Measurements from ENCODE around the gene ASXL1. TPM values are rescaled to one million over a fixed set of nuclear protein-coding genes. Genes with fewer than 3 reads are reported as not detected.
"Not testable (repeated sequence)": the region's sequence is repeated elsewhere in the genome, so short reads cannot be mapped to it uniquely, and the experiment has no call there.

The ASXL1 gene
- total RNA-seq, 1 experiment from 2014 or later = 74.9 TPM

DNA sequence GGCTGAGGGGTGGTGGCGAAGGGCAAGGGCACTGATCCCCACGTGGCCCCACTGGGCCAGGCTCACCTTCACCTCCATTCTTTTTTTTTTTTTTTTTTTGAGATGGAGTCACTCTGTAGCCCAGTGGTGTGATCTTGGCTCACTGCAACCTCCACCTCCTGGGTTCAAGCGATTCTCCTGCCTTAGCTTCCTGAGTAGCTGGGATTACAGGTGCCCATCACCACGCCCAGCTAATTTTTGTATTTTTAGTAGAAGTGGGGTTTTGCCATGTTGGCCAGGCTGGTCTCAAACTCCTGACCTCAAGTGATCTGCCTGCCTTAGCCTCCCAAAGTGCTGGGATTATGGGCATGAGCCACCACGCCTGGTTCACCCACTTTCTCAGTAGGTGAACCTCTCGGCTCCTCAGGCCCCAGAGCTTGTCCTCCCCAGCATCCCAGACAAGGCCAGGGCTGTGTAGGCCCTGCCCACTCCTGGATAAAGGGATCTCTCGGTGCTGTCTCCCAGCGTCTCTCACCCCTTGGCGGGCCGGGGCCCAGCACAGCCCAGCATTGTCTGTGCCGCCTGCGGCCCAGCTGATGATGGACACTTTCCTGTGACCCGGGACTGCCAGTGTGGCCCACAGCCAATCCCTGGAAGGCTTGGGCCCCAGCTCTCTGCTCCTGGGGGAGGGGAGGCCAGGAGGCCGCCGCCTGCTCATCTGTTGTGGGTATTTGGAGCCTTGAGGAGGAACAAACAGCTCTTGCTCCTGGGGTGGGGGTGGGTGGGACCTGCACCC lies 108.0 kb downstream of the ASXL1 start:
- DNase-seq (ENCODE audit: low spot score) = not testable (repeated sequence)

DNA sequence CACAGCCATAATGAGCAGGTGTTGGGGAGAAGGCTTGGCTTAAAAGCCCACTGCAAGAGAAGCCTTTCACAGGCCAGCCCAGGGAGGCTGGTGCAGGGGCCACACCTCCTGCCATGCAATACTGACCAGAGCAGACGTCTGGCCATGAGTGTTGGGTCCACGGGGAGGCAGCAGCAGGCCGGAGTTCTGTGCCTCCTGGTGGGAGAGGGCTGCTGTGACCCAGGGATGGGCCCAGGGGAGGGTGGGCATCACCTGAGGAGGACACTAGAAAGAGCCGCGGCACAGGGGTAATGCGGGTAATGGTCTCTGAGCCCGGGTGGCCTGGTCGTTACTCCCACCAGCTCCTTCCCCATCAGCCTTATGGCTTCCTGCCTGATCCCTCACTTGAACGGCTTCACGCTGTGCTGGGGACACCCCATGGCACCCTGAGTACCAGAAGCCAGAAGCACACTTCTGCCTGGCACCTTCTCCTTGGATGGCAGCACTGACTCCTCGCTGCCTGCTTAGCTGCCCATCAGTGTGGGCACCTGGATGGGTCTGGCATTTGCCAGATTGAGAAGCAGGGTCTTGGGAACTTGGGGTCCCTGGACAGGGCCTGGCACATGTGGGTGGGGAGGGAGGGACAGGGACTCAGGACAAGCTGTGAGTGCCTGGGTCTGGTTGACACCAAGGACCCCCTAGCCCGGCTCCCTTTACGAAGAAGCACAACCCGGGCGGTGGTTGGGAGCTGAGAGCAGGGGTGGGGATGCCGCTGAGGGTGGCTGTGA lies 108.8 kb downstream of the ASXL1 start:
- no peak for DNase-seq (ENCODE audit: low spot score)

DNA sequence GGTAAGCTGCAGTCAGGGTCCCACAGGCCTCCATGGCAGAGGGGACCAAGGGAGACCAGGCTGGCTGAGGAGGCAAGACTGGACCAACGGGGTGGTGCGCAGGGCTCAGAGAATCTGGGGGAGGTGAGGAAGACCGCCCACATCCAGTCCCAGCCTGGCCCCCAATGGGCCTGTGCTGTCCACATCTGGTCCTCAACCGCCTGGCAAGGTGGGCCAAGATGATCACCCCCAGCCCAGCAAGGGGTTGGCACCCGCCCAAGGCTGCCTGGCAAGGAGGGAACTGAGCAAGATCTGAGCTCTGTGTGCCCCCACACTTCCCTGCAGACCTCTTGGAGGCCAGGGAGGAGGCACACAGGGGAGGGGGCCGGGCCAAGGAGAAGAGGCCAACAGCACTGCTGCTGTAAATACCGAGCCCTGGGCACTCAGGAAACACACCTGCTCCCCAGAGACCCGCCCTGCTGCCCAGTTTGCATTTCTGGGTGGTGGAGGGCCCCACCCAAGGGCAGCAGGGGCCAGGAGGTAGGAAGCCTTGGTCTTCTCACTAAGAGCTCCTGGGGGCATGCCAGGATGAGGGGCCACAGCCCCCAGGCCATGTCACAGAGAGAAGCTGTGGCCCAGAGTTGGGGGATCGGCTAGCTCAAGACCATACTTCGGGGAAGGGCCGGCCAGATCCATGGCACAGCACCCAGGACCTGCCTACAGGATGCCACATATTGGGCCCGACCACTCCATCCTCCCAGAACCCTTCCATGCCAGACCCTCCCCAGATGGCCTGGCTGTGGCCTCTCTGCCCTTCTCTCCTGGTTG lies 109.6 kb downstream of the ASXL1 start:
- peak; percentile 56 for DNase-seq (ENCODE audit: low spot score)

DNA sequence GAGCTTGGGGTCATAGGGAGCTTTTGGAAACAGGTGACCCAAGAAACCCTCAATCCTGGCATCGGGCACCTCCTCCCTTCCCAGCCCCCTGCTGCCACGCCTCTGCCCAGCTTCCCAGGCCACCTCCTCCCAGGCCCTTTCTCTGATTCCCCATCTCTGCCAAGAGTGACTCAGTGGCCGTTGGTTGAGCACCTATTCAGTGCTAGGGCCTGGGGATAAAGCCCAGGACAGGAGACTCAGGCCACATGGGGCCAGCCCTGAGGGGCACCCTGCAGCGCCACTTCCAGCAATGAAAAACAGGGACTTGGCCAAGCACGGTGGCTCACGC lies 110.1 kb downstream of the ASXL1 start:
- no peak for DNase-seq (ENCODE audit: low spot score)

DNA sequence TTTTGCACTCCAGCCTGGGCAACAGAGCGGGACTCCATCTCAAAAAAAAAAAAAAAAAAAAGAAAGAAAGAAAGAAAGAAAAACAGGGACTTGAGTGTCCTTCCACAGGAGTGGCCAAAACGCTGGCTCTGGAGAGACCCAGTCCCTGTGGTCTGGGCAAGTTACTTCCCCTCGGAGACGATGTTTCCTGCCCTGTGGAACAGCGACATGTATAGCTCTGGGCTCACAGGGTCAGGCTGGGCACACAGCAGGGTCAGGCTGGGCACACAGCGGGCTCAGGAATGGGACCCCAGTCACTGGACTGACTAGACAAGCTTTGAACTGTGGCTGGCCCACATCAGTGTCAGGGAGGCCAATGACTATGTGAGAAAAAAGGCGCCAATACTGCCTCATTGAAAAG lies 110.7 kb downstream of the ASXL1 start:
- no peak for DNase-seq (ENCODE audit: low spot score)

GRCh38 chr20:32470025-32470861 lies 112.1 kb downstream of the ASXL1 start:
- peak; percentile 80 for DNase-seq (ENCODE audit: low spot score)

GRCh38 chr20:32470940-32471339 lies 112.8 kb downstream of the ASXL1 start:
- DNase-seq (ENCODE audit: low spot score) = no peak

- no peak for DNase-seq (ENCODE audit: low spot score)
Measured at GRCh38 chr20:32472581-32473207, 114.6 kb downstream of the ASXL1 start.

DNA sequence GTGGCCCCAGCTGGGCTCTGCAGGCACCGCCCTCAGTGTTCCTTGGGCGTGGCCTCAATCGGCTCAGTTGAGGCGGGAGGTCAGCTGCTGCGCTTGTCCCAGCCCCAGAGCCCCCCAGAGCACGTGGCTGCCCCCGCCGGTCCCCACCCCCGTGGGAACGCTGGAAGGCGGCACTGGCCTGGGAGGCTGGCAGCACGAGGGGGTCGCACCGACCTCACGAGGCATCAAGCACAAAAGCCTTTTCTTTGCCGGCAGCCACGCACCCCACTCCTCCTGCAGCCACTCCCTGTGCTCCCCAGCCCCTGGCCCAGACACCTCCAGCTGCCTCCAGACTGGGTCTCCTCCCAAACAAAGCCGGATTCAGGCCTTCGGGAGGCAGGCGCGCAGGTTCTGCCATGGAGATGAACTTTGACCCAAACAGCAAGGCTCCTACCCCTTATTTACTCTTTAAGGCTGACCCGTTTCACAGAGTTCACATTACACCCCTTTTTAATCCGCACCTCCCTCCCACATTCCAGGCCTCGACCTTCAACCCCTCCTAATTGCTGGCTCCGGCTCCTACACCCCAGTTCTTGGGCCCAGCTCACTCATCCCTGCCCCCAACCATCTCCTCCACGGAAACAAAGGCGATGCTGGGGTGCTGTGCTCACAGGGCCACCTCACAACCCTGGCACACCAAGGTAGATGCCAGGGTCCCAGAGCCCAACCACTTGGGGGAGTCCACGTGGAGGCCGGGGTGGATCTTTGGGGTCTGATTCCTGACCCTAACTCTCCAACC lies 115.3 kb downstream of the ASXL1 start:
- DNase-seq (ENCODE audit: low spot score) = peak; percentile 69

- peak; percentile 54 for DNase-seq (ENCODE audit: low spot score)
Measured at GRCh38 chr20:32474009-32474716, 116.0 kb downstream of the ASXL1 start.

DNA sequence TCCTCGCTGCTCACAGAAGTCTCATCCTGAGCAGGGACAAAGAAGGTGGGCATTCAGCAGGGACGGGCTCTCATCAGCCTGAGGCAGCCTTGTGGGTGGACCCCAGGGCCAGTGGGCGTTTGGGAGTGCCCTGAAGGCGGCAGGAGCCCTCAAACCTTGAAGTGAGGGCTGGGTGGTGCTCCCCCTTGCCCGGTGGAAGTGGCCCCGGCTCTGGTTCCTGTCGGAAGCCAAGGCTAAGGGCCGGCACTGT lies 116.5 kb downstream of the ASXL1 start:
- no peak for DNase-seq (ENCODE audit: low spot score)

DNA sequence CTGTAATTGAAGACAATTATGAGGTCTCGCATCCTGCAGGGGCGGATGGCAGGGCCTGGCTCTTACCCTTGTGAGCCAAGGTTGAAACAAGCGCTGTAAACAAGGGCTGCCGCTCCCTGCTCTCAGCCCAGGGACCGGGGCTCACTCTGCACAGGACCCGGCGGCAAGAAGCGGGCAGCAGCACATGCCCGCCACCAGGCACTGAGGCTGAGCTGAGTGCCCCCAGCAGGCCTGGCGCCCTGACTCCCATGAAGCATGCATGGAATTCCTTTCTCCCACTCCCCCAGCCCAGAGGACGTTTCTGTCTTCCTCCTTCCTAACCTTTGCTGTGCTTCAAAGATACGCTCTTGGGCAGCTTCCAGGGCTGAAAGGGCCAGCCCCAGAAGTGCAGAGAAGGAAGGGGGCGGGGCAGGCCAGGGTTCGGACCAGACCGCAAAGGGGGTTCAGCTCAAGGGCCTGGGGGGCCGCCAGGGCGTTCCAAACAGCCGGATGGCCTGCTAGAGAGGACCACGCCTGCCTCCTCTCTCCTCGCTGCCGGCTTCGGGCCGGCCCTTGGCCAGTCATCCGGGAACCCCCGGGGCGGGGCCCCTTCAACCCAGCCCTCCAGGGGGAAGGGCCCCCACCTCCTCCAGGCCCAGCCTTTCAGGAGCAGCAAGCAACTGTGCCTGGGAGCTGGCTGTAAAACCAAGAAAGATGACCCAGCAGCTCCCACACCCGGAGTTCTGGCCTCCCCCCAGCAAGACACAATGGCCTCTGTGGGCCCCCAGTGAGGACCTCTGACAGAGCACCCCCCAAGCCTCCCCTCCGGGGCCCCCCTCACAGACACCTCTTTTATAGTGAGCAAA lies 117.1 kb downstream of the ASXL1 start:
- peak; percentile 95 for DNase-seq (ENCODE audit: low spot score)

- DNase-seq (ENCODE audit: low spot score) = peak; percentile 15
Measured at GRCh38 chr20:32476684-32477593, 118.8 kb downstream of the ASXL1 start.

DNA sequence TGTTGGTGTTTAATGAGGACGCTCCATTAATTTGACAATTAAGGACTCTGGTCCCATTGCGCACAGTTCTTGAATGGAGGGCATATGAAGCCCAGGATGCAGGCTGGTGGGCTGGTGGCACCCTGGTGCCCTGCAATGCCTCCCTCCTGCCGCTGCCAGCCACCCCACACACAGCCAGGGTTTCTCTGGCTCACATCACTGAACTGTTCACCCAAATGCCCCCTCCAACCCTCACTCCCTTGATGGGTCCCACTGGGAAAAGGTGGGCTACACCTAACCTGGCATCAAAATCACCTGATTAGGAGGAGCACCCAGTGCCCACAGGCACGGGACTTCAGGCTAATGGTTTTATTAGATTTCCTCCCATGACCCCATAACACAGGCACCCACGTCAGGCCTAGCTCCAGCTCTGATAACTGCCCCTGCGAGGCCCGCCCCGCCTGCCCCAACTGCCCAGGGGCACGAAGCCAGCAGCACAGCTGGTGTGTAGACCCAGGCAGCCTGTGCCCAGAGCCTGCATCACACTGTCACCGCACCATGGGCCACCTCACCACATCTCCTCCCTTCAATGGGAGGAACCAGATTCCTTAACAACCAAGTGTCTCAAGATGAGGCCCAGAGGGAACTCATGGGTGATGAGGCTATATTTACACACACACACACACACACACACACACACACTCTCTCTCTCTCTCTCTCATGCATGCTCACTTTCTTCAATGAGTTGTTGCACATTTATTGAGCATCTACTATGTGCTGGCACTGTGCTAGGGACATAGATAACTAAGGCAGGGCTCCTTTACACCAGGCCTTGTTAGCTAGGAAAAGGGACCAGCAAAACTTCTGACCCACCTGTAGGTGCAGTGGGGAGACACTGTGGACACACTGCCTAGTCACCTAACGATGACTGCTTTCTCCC lies 119.7 kb downstream of the ASXL1 start:
- no peak for DNase-seq (ENCODE audit: low spot score)

DNA sequence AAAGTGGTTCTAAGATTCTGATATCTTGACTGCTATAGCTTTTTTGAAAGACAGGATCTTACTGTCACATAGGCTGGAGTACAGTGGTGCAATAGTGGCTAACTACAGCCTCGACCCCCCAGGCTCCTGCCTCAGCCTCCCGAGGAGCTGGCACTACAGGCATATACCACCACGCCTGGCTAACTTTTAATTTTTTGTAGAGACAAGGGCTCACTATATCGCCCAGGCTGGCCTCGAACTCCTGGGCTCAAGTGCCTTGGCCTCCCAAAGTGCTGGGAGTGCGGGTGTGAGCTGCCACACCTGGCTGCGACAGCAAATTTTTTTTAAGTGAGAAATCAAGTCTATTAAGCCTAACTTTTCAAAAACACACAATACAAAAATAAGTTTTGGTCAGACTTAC lies 120.4 kb downstream of the ASXL1 start:
- no peak for DNase-seq (ENCODE audit: low spot score)

DNA sequence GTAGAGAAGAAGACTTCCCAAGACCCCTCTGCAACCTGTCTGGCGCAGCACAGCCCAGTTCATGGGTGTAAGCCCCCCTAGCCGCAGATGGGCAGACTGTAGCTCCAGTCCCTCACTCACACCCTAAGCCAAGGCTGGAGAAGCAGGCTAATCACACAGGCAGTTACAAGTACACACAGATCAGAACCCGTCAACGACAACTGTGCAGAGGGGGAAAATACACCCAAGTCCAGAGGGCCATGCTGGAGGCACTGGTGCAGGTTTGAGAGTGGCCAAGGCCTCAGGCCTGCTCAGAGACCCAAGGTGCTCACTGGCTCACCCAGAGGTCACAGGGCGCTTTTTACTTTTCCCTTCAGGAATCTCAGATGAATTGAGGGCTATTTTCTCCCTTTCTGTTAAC lies 120.9 kb downstream of the ASXL1 start:
- DNase-seq (ENCODE audit: low spot score) = no peak
